ENCODE measurements around the gene RNU6-9. TPM values are rescaled to one million over a fixed set of nuclear protein-coding genes. Genes with fewer than 3 reads are reported as not detected.

RNU6-9 gene
- total and polyA plus RNA-seq, 2 experiments from 2014 or later: not detected

GRCh38 chr19:929891-930258, 36.6 kb downstream of the RNU6-9 start:
- Histone ChIP-seq H3K4me3 (no peak overlapping the region), H3K27ac (no peak overlapping the region), H3K36me3 (peaks cover 17% of the 10 kb centered on the region), H3K9me3 (ENCODE audit: low read depth) (no peaks in the 10 kb centered on the region), H3K27me3 (no peaks in the 10 kb centered on the region), H3K4me1 (ENCODE audit: low read depth) (peaks cover 11% of the 10 kb centered on the region)
- DNase-seq (ENCODE audit: low read depth in 1 of 2, low spot score in 1 of 2): no peak
- TF ChIP-seq CTCF (IDR thresholded peaks at IDR 0.05; ENCODE audit: low read depth, low read length): no peak

GRCh38 chr19:931860-932647, 38.8 kb downstream of the RNU6-9 start:
- no peaks in the 10 kb centered on the region for H3K27me3 ChIP-seq
- no peak for TF ChIP-seq CTCF (IDR thresholded peaks at IDR 0.05; ENCODE audit: low read depth, low read length)
- no peak overlapping the region for H3K4me3 ChIP-seq
- peaks cover 11% of the 10 kb centered on the region for H3K4me1 ChIP-seq (ENCODE audit: low read depth)
- no peak for DNase-seq (ENCODE audit: low read depth in 1 of 2, low spot score in 1 of 2)
- H3K9me3 ChIP-seq (ENCODE audit: low read depth): no peaks in the 10 kb centered on the region
- peaks cover 20% of the 10 kb centered on the region for H3K36me3 ChIP-seq
- H3K27ac ChIP-seq: peak overlapping the region; percentile 84

- H3K9me3 ChIP-seq (ENCODE audit: low read depth): no peaks in the 10 kb centered on the region
- peak; percentile 71 to 97 for DNase-seq (ENCODE audit: low read depth in 1 of 2, low spot score in 1 of 2)
- peak overlapping the region; percentile 84 for H3K27ac ChIP-seq
- no peaks in the 10 kb centered on the region for H3K27me3 ChIP-seq
- peaks cover 20% of the 10 kb centered on the region for H3K36me3 ChIP-seq
- peaks cover 10% of the 10 kb centered on the region for H3K4me1 ChIP-seq (ENCODE audit: low read depth)
- TF ChIP-seq CTCF (IDR thresholded peaks at IDR 0.05; ENCODE audit: low read depth, low read length): no peak
- H3K4me3 ChIP-seq: no peak overlapping the region
These were observed 39.6 kb downstream of the RNU6-9 start for GRCh38 chr19:932648-933552.

- no peak for DNase-seq (ENCODE audit: low read depth in 1 of 2, low spot score in 1 of 2)
- Histone ChIP-seq H3K4me1 (ENCODE audit: low read depth) (peaks cover 8% of the 10 kb centered on the region), H3K9me3 (ENCODE audit: low read depth) (no peaks in the 10 kb centered on the region), H3K27me3 (no peaks in the 10 kb centered on the region), H3K4me3 (no peak overlapping the region), H3K36me3 (peaks cover 20% of the 10 kb centered on the region), H3K27ac (peak overlapping the region; percentile 84)
- no peak for TF ChIP-seq CTCF (IDR thresholded peaks at IDR 0.05; ENCODE audit: low read depth, low read length)
These were observed 40.2 kb downstream of the RNU6-9 start for GRCh38 chr19:933553-933882.

- peaks cover 20% of the 10 kb centered on the region for H3K36me3 ChIP-seq
- no peaks in the 10 kb centered on the region for H3K27me3 ChIP-seq
- peaks cover 8% of the 10 kb centered on the region for H3K4me1 ChIP-seq (ENCODE audit: low read depth)
- TF ChIP-seq CTCF (IDR thresholded peaks at IDR 0.05; ENCODE audit: low read depth, low read length): no peak
- no peaks in the 10 kb centered on the region for H3K9me3 ChIP-seq (ENCODE audit: low read depth)
- no peak for DNase-seq (ENCODE audit: low read depth in 1 of 2, low spot score in 1 of 2)
- H3K27ac ChIP-seq: peak overlapping the region; percentile 84
- H3K4me3 ChIP-seq: no peak overlapping the region
These were observed 41.0 kb downstream of the RNU6-9 start for GRCh38 chr19:934197-934840.
